CD4-positive, alpha-beta T cell treated with Interleukin-6 at 100 ng/mL for 8 hours (primary cell): ENCODE data around the gene ELMO1.

Experiments used
- DNase-seq: peaks from one replicate; pipeline ENCODE4 v3.0.0-alpha.2; 2020; ENCODE audit warnings: mixed read lengths, low spot score

Gene ELMO1

GRCh38 chr7:37471619-37472018, 23.0 kb upstream of the ELMO1 start:
- no peak for DNase-seq

GRCh38 chr7:37467002-37467401, 18.3 kb upstream of the ELMO1 start:
- no peak for DNase-seq

GRCh38 chr7:37462138-37462537, 13.5 kb upstream of the ELMO1 start:
- DNase-seq = no peak

- DNase-seq = no peak
Measured at GRCh38 chr7:37455081-37455480, 6.4 kb upstream of the ELMO1 start.

- DNase-seq = no peak
Measured at GRCh38 chr7:37452346-37452745, 3.7 kb upstream of the ELMO1 start.

- DNase-seq = no peak
Measured at GRCh38 chr7:37450035-37450434, 1.4 kb upstream of the ELMO1 start.

- no peak for DNase-seq
Measured at GRCh38 chr7:37449621-37450020, 957 bp upstream of the ELMO1 start.

- no peak for DNase-seq
Measured at GRCh38 chr7:37448011-37448635, 541 bp downstream of the ELMO1 start.

GRCh38 chr7:37446371-37446770, 2.3 kb downstream of the ELMO1 start:
- no peak for DNase-seq

GRCh38 chr7:37445790-37446189, 2.9 kb downstream of the ELMO1 start:
- no peak for DNase-seq

GRCh38 chr7:37445064-37445723, 3.5 kb downstream of the ELMO1 start:
- no peak for DNase-seq

GRCh38 chr7:37443627-37444026, 5.0 kb downstream of the ELMO1 start:
- DNase-seq = no peak

- DNase-seq = no peak
Measured at GRCh38 chr7:37442268-37442667, 6.4 kb downstream of the ELMO1 start.

GRCh38 chr7:37441816-37442215, 6.8 kb downstream of the ELMO1 start:
- DNase-seq = no peak

- no peak for DNase-seq
Measured at GRCh38 chr7:37441386-37441760, 7.3 kb downstream of the ELMO1 start.

- peak; percentile 42 for DNase-seq
Measured at GRCh38 chr7:37440738-37441385, 7.8 kb downstream of the ELMO1 start.

- DNase-seq = no peak
Measured at GRCh38 chr7:37439653-37440026, 9.0 kb downstream of the ELMO1 start.

GRCh38 chr7:37438906-37439652, 9.6 kb downstream of the ELMO1 start:
- no peak for DNase-seq

GRCh38 chr7:37435156-37435855, 13.4 kb downstream of the ELMO1 start:
- DNase-seq = no peak

GRCh38 chr7:37434529-37434928, 14.1 kb downstream of the ELMO1 start:
- no peak for DNase-seq

GRCh38 chr7:37433166-37433565, 15.5 kb downstream of the ELMO1 start:
- no peak for DNase-seq

- peak; percentile 41 for DNase-seq
Measured at GRCh38 chr7:37432281-37432920, 16.3 kb downstream of the ELMO1 start.
